ENCODE results near the gene HIP1. TPM values are rescaled to one million over a fixed set of nuclear protein-coding genes. Genes with fewer than 3 reads are reported as not detected.

Gene HIP1
- total RNA-seq, 2 experiments from 2014 or later = 5.2 to 5.6 TPM

DNA sequence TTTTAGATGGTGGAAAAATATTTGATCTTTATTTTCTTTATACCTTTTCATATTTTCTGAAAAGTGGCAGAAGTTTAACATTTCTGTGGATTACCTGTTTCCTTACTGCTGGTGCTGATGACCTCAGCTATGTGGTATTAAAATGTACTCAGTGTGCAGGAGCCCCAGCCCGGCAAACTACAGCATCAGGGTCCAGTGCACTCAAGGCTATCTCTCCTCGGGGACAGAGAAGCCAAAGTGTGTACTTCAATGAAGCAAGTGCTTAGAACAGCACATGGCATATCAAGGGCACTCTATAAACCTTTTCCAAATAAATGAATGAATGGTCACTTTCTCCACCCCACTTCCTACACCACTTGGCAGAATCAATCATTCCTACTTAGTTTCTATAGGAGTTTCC, 111.8 kb downstream of the HIP1 start:
- TF ChIP-seq, protein P1, sequence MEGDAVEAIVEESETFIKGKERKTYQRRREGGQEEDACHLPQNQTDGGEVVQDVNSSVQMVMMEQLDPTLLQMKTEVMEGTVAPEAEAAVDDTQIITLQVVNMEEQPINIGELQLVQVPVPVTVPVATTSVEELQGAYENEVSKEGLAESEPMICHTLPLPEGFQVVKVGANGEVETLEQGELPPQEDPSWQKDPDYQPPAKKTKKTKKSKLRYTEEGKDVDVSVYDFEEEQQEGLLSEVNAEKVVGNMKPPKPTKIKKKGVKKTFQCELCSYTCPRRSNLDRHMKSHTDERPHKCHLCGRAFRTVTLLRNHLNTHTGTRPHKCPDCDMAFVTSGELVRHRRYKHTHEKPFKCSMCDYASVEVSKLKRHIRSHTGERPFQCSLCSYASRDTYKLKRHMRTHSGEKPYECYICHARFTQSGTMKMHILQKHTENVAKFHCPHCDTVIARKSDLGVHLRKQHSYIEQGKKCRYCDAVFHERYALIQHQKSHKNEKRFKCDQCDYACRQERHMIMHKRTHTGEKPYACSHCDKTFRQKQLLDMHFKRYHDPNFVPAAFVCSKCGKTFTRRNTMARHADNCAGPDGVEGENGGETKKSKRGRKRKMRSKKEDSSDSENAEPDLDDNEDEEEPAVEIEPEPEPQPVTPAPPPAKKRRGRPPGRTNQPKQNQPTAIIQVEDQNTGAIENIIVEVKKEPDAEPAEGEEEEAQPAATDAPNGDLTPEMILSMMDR (IDR thresholded peaks at IDR 0.05) = no peak
- no peaks in the 10 kb centered on the region for H3K27me3 Mint-ChIP-seq
- ATAC-seq (no peak), DNase-seq (no peak)
- intact Hi-C loops (cut with micrococcal nuclease) = no loop called here
- POLR2A ChIA-PET = no interaction called here
- no peak overlapping the region for H3K27ac Mint-ChIP-seq
- no peak overlapping the region for H3K4me3 Mint-ChIP-seq
- H3K36me3 Mint-ChIP-seq (ENCODE audit: low read depth) = peaks cover 4% of the 10 kb centered on the region
- H3K4me1 Mint-ChIP-seq (ENCODE audit: low read depth) = peaks cover 3% of the 10 kb centered on the region
- peaks cover 8% of the 10 kb centered on the region for H3K9me3 Mint-ChIP-seq
- CTCF ChIA-PET = no interaction called here

DNA sequence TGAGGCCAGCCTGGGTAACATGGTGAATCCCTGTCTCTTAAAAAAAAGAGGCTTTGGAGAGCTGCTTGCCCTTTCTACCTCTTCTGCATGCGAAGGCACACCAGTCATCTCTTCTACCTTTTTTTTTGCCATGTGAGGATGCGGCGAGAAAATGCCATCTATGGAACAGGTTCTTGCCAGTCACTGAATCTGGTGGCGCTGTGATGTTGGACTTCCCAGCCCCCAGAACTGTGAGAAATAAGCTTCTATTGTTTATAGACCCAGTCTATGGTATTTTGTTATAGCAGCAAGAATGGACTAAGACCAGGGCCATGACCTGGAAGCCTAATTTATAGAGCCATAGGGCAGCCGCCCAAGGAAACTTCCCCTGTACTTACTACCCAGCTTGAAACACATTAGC, 112.9 kb downstream of the HIP1 start:
- Mint-ChIP-seq H3K27me3 (no peaks in the 10 kb centered on the region), H3K4me1 (ENCODE audit: low read depth) (peaks cover 3% of the 10 kb centered on the region), H3K9me3 (peaks cover 8% of the 10 kb centered on the region), H3K36me3 (ENCODE audit: low read depth) (peaks cover 4% of the 10 kb centered on the region), H3K27ac (no peak overlapping the region), H3K4me3 (no peak overlapping the region)
- DNase-seq (no peak), ATAC-seq (no peak)
- ChIA-PET POLR2A (no interaction called here), CTCF (no interaction called here)
- intact Hi-C loops (cut with micrococcal nuclease) = no loop called here
- TF ChIP-seq, protein P1 (IDR thresholded peaks at IDR 0.05) = no peak

DNA sequence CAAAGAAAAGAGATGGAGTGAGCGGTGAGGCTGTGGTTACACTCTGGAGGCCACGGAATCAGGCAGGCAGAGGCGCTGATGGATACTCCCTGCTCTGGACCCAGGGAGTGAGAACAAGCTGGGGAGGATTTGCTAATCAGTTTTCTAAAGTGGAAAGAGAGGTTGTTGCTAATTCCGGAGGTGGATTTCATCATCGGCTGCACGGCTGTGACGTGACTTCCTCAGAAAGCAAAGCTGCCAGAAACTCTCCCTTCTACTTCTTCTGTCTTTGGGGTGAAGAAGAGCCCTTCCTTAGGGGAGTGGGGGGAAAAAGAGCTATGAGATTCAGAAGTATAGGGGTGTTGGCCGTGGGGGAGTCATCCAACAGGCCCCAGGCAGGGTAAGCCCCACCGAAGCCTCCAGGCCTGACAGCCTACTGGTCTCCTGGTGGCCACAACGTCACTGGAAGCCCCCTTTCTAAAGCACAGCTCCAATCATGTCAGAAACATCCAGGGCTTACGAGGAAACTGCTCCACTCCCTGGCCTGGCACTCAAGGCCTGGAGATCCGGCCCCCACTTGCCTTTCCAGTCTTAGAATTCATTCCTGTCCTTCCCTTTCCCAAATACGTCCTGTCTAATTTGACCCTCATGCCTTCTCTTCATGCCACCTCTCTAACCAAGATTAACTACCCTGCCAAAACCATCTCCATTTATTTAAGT, 114.5 kb downstream of the HIP1 start:
- ChIA-PET POLR2A (no interaction called here), CTCF (interaction anchor here (1.0 to 2.2 kb wide), 2 partner anchors 20 to 138 kb away, joined by 3 to 6 read pairs; no protein-coding TSS in a partner anchor)
- Mint-ChIP-seq H3K4me1 (ENCODE audit: low read depth) (peaks cover 3% of the 10 kb centered on the region), H3K27ac (no peak overlapping the region), H3K4me3 (no peak overlapping the region), H3K36me3 (ENCODE audit: low read depth) (peaks cover 4% of the 10 kb centered on the region), H3K9me3 (peaks cover 8% of the 10 kb centered on the region), H3K27me3 (no peaks in the 10 kb centered on the region)
- DNase-seq (no peak), ATAC-seq (no peak)
- TF ChIP-seq, protein P1 (IDR thresholded peaks at IDR 0.05) = no peak
- intact Hi-C loops (cut with micrococcal nuclease) = no loop called here

DNA sequence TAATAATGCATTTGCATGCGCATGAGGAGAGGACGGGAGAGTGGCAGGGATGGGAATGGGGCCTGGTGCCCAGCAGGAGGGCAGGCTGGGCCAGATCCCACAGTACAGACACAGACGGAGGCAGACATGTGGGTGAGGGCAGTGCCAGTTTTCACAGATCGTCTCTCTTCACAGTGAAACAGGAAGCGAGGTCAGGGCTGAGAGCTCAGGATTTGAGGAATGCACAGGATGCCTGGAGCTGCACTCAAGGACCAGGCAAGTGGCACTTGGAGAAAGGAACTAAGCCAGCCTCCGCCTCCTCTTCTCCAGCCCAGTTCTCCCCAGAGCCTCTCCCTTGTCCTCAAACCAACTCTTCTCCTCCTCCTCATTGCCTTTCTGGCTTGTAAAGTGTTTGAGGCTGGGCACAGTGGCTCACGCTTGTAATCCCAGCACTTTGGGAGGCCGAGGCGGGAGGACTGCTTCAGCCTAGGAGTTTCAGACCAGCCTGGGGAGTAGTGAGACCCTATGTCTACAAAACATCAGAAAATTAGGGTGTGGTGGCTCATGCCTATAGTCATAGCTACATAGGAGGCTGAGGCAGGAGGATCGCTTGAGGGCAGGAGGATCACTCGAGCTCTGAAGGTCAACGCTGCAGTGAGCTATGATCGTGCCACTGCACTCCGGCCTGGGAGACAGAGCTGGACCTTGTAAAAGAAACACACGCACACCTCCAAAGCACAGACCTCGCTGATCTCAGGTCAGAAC, 115.2 kb downstream of the HIP1 start:
- H3K4me1 Mint-ChIP-seq (ENCODE audit: low read depth) = peaks cover 7% of the 10 kb centered on the region
- DNase-seq = no peak
- POLR2A ChIA-PET = no interaction called here
- H3K9me3 Mint-ChIP-seq = peaks cover 8% of the 10 kb centered on the region
- no peaks in the 10 kb centered on the region for H3K27me3 Mint-ChIP-seq
- ATAC-seq = no peak
- peaks cover 4% of the 10 kb centered on the region for H3K36me3 Mint-ChIP-seq (ENCODE audit: low read depth)
- H3K4me3 Mint-ChIP-seq = no peak overlapping the region
- no peak overlapping the region for H3K27ac Mint-ChIP-seq
- CTCF ChIA-PET = interaction anchor here (1.0 to 2.2 kb wide), 2 partner anchors 21 to 139 kb away, joined by 3 to 6 read pairs; no protein-coding TSS in a partner anchor
- intact Hi-C loops (cut with micrococcal nuclease) = no loop called here
- TF ChIP-seq, protein P1 (IDR thresholded peaks at IDR 0.05) = no peak

DNA sequence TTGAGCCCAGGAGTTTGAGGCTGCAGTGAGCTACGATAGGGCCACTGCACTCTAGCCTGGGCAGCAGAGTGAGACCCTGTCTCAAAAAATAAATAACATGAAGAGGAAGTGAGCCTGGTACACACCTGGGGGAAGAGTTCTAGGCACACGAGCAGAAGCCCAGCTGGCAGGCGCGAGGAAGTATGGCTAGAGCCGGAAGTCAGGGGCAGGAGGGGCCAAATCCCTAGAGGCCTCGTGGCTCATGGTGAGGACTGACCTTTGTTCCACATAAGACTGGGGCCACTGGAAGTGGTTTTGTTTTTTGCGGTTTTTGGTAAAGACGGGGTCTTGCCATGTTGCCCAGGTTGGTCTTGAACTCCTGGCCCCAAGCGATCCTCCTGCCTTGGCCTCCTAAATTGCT, 117.6 kb downstream of the HIP1 start:
- TF ChIP-seq, protein P1 (IDR thresholded peaks at IDR 0.05) = no peak
- peaks cover 21% of the 10 kb centered on the region for H3K4me1 Mint-ChIP-seq (ENCODE audit: low read depth)
- ChIA-PET POLR2A (interaction anchor here (1.1 kb wide), 1 partner anchor 18 kb away, joined by 3 read pairs; no protein-coding TSS in a partner anchor), CTCF (no interaction called here)
- no peaks in the 10 kb centered on the region for H3K9me3 Mint-ChIP-seq
- H3K27ac Mint-ChIP-seq = no peak overlapping the region
- no peak overlapping the region for H3K4me3 Mint-ChIP-seq
- intact Hi-C loops (cut with micrococcal nuclease) = no loop called here
- H3K27me3 Mint-ChIP-seq = no peaks in the 10 kb centered on the region
- no peaks in the 10 kb centered on the region for H3K36me3 Mint-ChIP-seq (ENCODE audit: low read depth)
- ATAC-seq = no peak
- DNase-seq = no peak

Data from activated CD8-positive, alpha-beta T cell treated with anti-CD3 and anti-CD28 coated beads for 36 hours (primary cell).